Activated T-helper 2 cell treated with anti-CD3 and anti-CD28 coated beads, Interferon-gamma antibody, Interleukin-2, Interleukin-4, amounts not matched to agents 10 μg/mL and 5 μg/mL and 100 μg/mL, durations not matched to agents 14 hours and 24 hours and 36 hours (primary cell): ENCODE results near the gene HCN3. TPM values are rescaled to one million over a fixed set of nuclear protein-coding genes. Genes with fewer than 3 reads are reported as not detected.
"Not testable (repeated sequence)": the region's sequence is repeated elsewhere in the genome, so short reads cannot be mapped to it uniquely, and the experiment has no call there.

Source experiments
- DNase-seq: peaks from one replicate; pipeline ENCODE4 v3.0.0; 2021; ENCODE audit warnings: low spot score
- H3K27ac Mint-ChIP-seq: one replicate; pipeline ENCODE4 v1.8.0; 2021; ENCODE audit warnings: mixed read lengths
- H3K27me3 Mint-ChIP-seq: one replicate; pipeline ENCODE4 v1.8.0; 2021; ENCODE audit warnings: low read depth, mixed read lengths
- H3K36me3 Mint-ChIP-seq: one replicate; pipeline ENCODE4 v1.8.0; 2021; ENCODE audit warnings: low read depth, mixed read lengths
- H3K4me1 Mint-ChIP-seq: one replicate; pipeline ENCODE4 v1.8.0; 2021; ENCODE audit warnings: low read depth, mixed read lengths
- H3K4me3 Mint-ChIP-seq: one replicate; pipeline ENCODE4 v1.8.0; 2021; ENCODE audit warnings: low read depth, mild to moderate bottlenecking, moderate library complexity, mixed read lengths
- H3K9me3 Mint-ChIP-seq: one replicate; pipeline ENCODE4 v1.8.0; 2021; ENCODE audit warnings: mixed read lengths
- intact Hi-C: fragments of 100-400 bp; cut with micrococcal nuclease; formaldehyde crosslinking; loops from one replicate; pipeline ENCODE4 v1.15.1; 2023
- total RNA-seq: library from RNA; stranded (reverse); gene quantifications from 2 replicates; pipeline ENCODE4 v1.2.3, GENCODE V29; 2022

The HCN3 gene
- total RNA-seq, 1 donor from 2014 or later, result 4.8 TPM

- intact Hi-C loops, result loop anchor here (1.0 to 5.0 kb wide), 2 partner anchors 51 to 132 kb away; partner anchors contain the start of gene CLK2
- no peaks in the 10 kb centered on the region for H3K9me3 Mint-ChIP-seq
- H3K4me3 Mint-ChIP-seq, result peak overlapping the region; percentile 81
- H3K4me1 Mint-ChIP-seq, result peaks cover 29% of the 10 kb centered on the region
- peak; percentile 89 for DNase-seq
- H3K27ac Mint-ChIP-seq, result peak overlapping the region; percentile 79
- H3K36me3 Mint-ChIP-seq, result peaks cover 23% of the 10 kb centered on the region
- H3K27me3 Mint-ChIP-seq, result no peaks in the 10 kb centered on the region
Observed at GRCh38 chr1:155324037-155324716, 46.9 kb downstream of the HCN3 start.

GRCh38 chr1:155324717-155325602 lies 47.7 kb downstream of the HCN3 start:
- peaks cover 25% of the 10 kb centered on the region for H3K4me1 Mint-ChIP-seq
- intact Hi-C loops, result loop anchor here (1.0 to 5.0 kb wide), 2 partner anchors 52 to 133 kb away; partner anchors contain the start of gene CLK2
- peak overlapping the region; percentile 81 for H3K4me3 Mint-ChIP-seq
- DNase-seq, result no peak
- H3K27me3 Mint-ChIP-seq, result no peaks in the 10 kb centered on the region
- peaks cover 18% of the 10 kb centered on the region for H3K36me3 Mint-ChIP-seq
- H3K9me3 Mint-ChIP-seq, result no peaks in the 10 kb centered on the region
- H3K27ac Mint-ChIP-seq, result no peak overlapping the region

DNA sequence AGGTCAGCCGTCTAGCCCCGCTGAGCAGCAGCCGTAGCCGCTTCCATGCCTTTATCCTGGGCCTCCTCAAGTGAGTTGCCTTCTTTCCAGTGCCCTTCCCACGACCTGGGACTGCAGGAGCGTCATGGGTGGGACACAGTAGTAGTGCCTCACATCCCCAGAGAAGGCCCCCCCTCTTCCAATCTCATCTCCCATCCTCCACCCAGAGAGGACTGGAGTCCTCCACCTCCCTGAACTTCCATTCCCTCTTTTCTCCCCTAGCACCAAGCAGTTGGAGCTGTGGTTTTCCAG lies 48.3 kb downstream of the HCN3 start:
- H3K27me3 Mint-ChIP-seq, result no peaks in the 10 kb centered on the region
- H3K36me3 Mint-ChIP-seq, result peaks cover 16% of the 10 kb centered on the region
- no peaks in the 10 kb centered on the region for H3K9me3 Mint-ChIP-seq
- H3K4me3 Mint-ChIP-seq, result peak overlapping the region; percentile 81
- intact Hi-C loops, result no loop called here
- DNase-seq, result no peak
- H3K4me1 Mint-ChIP-seq, result peaks cover 19% of the 10 kb centered on the region
- no peak overlapping the region for H3K27ac Mint-ChIP-seq

- no peaks in the 10 kb centered on the region for H3K9me3 Mint-ChIP-seq
- no peak for DNase-seq
Observed at GRCh38 chr1:155326020-155326526, 48.8 kb downstream of the HCN3 start.

GRCh38 chr1:155326631-155327037 lies 49.4 kb downstream of the HCN3 start:
- no peak for DNase-seq
- Mint-ChIP-seq H3K9me3 (no peaks in the 10 kb centered on the region), H3K27me3 (no peaks in the 10 kb centered on the region), H3K4me3 (no peak overlapping the region), H3K4me1 (peaks cover 14% of the 10 kb centered on the region), H3K36me3 (peaks cover 22% of the 10 kb centered on the region), H3K27ac (no peak overlapping the region)
- intact Hi-C loops, result no loop called here

More at GRCh38 chr1:155326020-155326526, 48.8 kb downstream of the HCN3 start:
- H3K4me1 Mint-ChIP-seq, result peaks cover 16% of the 10 kb centered on the region
- intact Hi-C loops, result no loop called here
- H3K4me3 Mint-ChIP-seq, result peak overlapping the region; percentile 68
- no peaks in the 10 kb centered on the region for H3K27me3 Mint-ChIP-seq
- peaks cover 17% of the 10 kb centered on the region for H3K36me3 Mint-ChIP-seq
- peak overlapping the region; percentile 37 for H3K27ac Mint-ChIP-seq

- no peaks in the 10 kb centered on the region for H3K9me3 Mint-ChIP-seq
- no peaks in the 10 kb centered on the region for H3K27me3 Mint-ChIP-seq
- peaks cover 6% of the 10 kb centered on the region for H3K4me1 Mint-ChIP-seq
- H3K27ac Mint-ChIP-seq, result no peak overlapping the region
- no peak for DNase-seq
- H3K4me3 Mint-ChIP-seq, result no peak overlapping the region
- H3K36me3 Mint-ChIP-seq, result peaks cover 23% of the 10 kb centered on the region
- intact Hi-C loops, result no loop called here
Observed at GRCh38 chr1:155327981-155328380, 50.7 kb downstream of the HCN3 start.

DNA sequence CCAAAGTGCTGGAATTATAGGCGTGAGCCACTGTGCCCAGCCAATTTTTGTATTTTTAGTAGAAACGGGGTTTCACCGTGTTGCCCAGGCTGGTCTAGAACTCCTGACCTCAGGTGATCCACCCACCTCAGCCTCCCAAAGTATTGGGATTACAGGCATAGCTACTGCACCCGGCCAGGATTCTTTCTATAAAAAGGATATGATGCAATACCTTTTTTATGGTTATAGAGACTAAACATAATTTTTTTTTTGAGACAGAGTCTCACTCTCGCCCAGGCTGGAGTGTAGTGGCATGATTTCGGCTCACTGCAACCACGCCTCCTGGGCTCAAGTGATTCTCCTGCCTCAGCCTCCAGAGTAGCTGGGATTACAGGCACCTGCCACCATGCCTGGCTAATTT lies 51.6 kb downstream of the HCN3 start:
- intact Hi-C loops, result not testable (repeated sequence)

DNA sequence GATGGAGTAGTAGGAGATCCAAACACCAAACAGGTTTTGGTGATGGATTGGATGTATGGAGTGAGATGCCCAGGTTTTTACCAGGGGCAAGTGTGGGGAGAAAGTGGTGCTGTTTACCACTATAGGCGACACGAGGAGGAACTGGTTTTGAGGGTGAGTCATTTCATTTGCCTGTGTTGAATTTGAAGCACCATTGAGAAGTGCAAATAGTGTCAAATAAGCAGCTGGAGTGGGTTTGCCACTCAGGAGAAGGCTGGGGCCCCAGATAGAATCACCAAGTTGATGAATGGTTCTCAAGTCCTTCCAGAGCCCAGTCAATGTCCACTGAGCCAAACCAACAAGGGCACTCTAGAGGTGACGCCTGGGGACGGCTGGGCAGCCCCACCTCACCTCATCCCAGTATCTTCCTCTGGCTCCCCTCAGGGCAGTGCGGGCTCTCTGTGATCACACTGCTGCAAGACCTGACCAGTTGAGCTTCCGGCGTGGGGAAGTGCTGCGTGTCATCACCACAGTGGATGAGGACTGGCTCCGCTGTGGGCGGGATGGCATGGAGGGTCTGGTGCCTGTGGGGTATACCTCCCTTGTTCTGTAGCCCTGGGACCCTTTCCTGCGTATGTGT lies 52.8 kb downstream of the HCN3 start:
- intact Hi-C loops, result no loop called here
- Mint-ChIP-seq H3K36me3 (peaks cover 33% of the 10 kb centered on the region), H3K9me3 (no peaks in the 10 kb centered on the region), H3K4me3 (no peak overlapping the region), H3K27me3 (no peaks in the 10 kb centered on the region), H3K4me1 (peaks cover 6% of the 10 kb centered on the region), H3K27ac (no peak overlapping the region)
- DNase-seq, result no peak

More for the DNA sequence above, 51.6 kb downstream of the HCN3 start:
- DNase-seq, H3K4me1 Mint-ChIP-seq, H3K27ac Mint-ChIP-seq, H3K4me3 Mint-ChIP-seq, H3K27me3 Mint-ChIP-seq, H3K9me3 Mint-ChIP-seq: not testable (repeated sequence)
- peaks cover 28% of the 10 kb centered on the region for H3K36me3 Mint-ChIP-seq

DNA sequence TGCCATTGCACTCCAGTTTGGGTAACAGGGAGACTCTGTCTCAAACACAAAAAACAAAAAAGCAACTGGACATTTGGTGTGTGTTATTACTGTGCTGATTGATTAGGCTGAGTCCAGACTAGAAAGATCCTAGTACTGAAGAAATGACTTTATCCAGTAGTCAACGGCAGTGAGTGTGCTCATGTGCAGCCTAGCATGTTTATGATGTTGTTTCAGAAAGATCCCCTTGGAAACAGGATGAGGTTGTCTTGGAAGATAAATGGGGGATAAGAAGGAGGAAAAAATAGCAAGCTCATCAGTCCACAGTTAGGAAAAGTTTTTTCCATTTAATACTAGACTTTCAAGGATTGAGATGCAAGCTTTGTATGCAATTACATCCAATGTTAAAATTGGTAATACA lies 57.7 kb downstream of the HCN3 start:
- no peak overlapping the region for H3K27ac Mint-ChIP-seq
- no peaks in the 10 kb centered on the region for H3K9me3 Mint-ChIP-seq
- H3K27me3 Mint-ChIP-seq, result no peaks in the 10 kb centered on the region
- no peak for DNase-seq
- H3K4me1 Mint-ChIP-seq, result no peaks in the 10 kb centered on the region
- intact Hi-C loops, result no loop called here
- peaks cover 57% of the 10 kb centered on the region for H3K36me3 Mint-ChIP-seq
- no peak overlapping the region for H3K4me3 Mint-ChIP-seq

Other genes with a start within 250 kb of the HCN3 start
- 0.21 and 0.80 TPM in 2 replicates for gene DCST2, start 243.7 kb upstream of the HCN3 start, total RNA-seq
- 0.11 TPM in 1 of 2 replicates, not detected in the other for gene DCST1, start 243.6 kb upstream of the HCN3 start, total RNA-seq
- 72.0 and 74.8 TPM in 2 replicates for gene ADAM15, start 226.1 kb upstream of the HCN3 start, total RNA-seq
- gene EFNA4, start 213.7 kb upstream of the HCN3 start, total RNA-seq, result 9.2 and 10.5 TPM in 2 replicates
- 6.0 and 7.1 TPM in 2 replicates for gene EFNA3, start 198.6 kb upstream of the HCN3 start, total RNA-seq
- gene EFNA1, start 149.6 kb upstream of the HCN3 start, total RNA-seq, result 0.18 and 0.39 TPM in 2 replicates
- 56.9 and 58.0 TPM in 2 replicates for gene SLC50A1, start 141.6 kb upstream of the HCN3 start, total RNA-seq
- 49.0 and 51.0 TPM in 2 replicates for gene DPM3, start 136.9 kb upstream of the HCN3 start, total RNA-seq
- 237 and 247 TPM in 2 replicates for gene KRTCAP2, start 104.2 kb upstream of the HCN3 start, total RNA-seq
- gene TRIM46, start 103.6 kb upstream of the HCN3 start, total RNA-seq, result 10.7 and 11.5 TPM in 2 replicates
- gene THBS3, start 69.6 kb upstream of the HCN3 start, total RNA-seq, result 10.4 and 13.1 TPM in 2 replicates
- 58.6 and 64.0 TPM in 2 replicates for gene MTX1, start 68.8 kb upstream of the HCN3 start, total RNA-seq
- gene ENTREP3, start 22.0 kb upstream of the HCN3 start, total RNA-seq, result 42.5 and 45.5 TPM in 2 replicates
- 113 and 123 TPM in 2 replicates for gene SCAMP3, start 15.1 kb upstream of the HCN3 start, total RNA-seq
- gene CLK2, start 4.0 kb upstream of the HCN3 start, total RNA-seq, result 95.7 and 96.8 TPM in 2 replicates
- not detected in 2 replicates for gene PKLR, start 24.0 kb downstream of the HCN3 start, total RNA-seq
- gene FDPS, start 31.4 kb downstream of the HCN3 start, total RNA-seq, result 342 and 361 TPM in 2 replicates
- gene RUSC1, start 43.4 kb downstream of the HCN3 start, total RNA-seq, result 31.4 and 34.5 TPM in 2 replicates